GM12878 (cell line): ENCODE results near the gene SSR1. TPM values are rescaled to one million over a fixed set of nuclear protein-coding genes. Genes with fewer than 3 reads are reported as not detected.

ENCODE experiments used
- ATAC-seq: fragments of 200-7000 bp; cut with Tn5 transposase; 3 replicates; pipeline ENCODE4 v1.9.1; 2020; ENCODE audit warnings: mild to moderate bottlenecking, moderate library complexity
- Bru-seq: library from RNA; stranded (reverse); fragments of 400-500 nt; gene quantifications from one replicate; lab custom pipeline; 2021; lab: Mats Ljungman, UMichigan
- BruChase-seq, 2 experiments: library from RNA; stranded (reverse); fragments of 400-500 nt; gene quantifications; one replicate each; lab custom pipeline; 2021; lab: Mats Ljungman, UMichigan
- BruUV-seq: library from RNA; stranded (reverse); fragments of 400-500 nt; replicated peaks from 2 replicates; lab custom pipeline; 2021; lab: Mats Ljungman, UMichigan
- CTCF ChIA-PET: fragments of 300-600 bp; sonication (Branson Sonifier 250); formaldehyde crosslinking; extraction: SDS; loops from one replicate; lab custom pipeline; 2021; ENCODE audit warnings: inconsistent platforms; lab: Yijun Ruan, JAX
- POLR2A ChIA-PET: fragments of 350-600 bp; formaldehyde crosslinking; extraction: SDS; loops from one replicate; lab custom pipeline; 2021; ENCODE audit warnings: inconsistent platforms; lab: Charles Lee
- RAD21 ChIA-PET: fragments of 300-600 bp; sonication (Branson Sonifier 250); formaldehyde crosslinking; loops from one replicate; lab custom pipeline; 2023; ENCODE audit warnings: antibody characterized with exemption; ENCODE audit not compliant: unreplicated experiment; lab: Charles Lee
- SMC1A ChIA-PET: fragments of 300-600 bp; sonication (Branson Sonifier 250); formaldehyde crosslinking; loops from one replicate; lab custom pipeline; 2023; ENCODE audit not compliant: unreplicated experiment, uncharacterized antibody; lab: Charles Lee
- DNase-seq: peaks from one replicate; pipeline ENCODE4 v3.0.0-alpha.2; 2011; ENCODE audit warnings: low read depth, low spot score
- FAIRE-seq: peaks from 3 replicates; lab custom pipeline; 2011; peaks lifted over from hg19 to GRCh38; lab: Jason Lieb, UNC
- H2AFZ ChIP-seq: 2 replicates; pipeline ENCODE4 v1.6.0; 2011; ENCODE audit warnings: low read depth, low read length, control low read depth; ENCODE audit not compliant: control insufficient read depth
- H3K27ac ChIP-seq: 2 replicates; pipeline ENCODE4 v1.5.1; 2011; ENCODE audit warnings: control low read depth; ENCODE audit not compliant: control insufficient read depth, insufficient read depth
- H3K27me3 ChIP-seq, 2 experiments: replicated peaks in 1 of 2; 2 replicates each; pipeline versions ENCODE4 v1.6.0 to v1.6.1; 2011; ENCODE audit warnings: low read length in 1 of 2; ENCODE audit not compliant: control insufficient read depth in 2 of 2, insufficient read depth in 2 of 2
- H3K36me3 ChIP-seq, 2 experiments: 2 replicates each; pipeline ENCODE4 v1.5.1; 2011; ENCODE audit warnings: low read length in 1 of 2; ENCODE audit not compliant: control insufficient read depth in 2 of 2, insufficient read depth in 2 of 2
- H3K4me1 ChIP-seq: 2 replicates; pipeline ENCODE4 v1.6.1; 2011; ENCODE audit warnings: mild to moderate bottlenecking, low read length, moderate library complexity, mixed read lengths; ENCODE audit not compliant: control insufficient read depth, insufficient read depth
- H3K4me2 ChIP-seq: 2 replicates; pipeline ENCODE4 v1.6.0; 2011; ENCODE audit warnings: control low read depth; ENCODE audit not compliant: control insufficient read depth, insufficient read depth
- H3K4me3 ChIP-seq: fragments of 200-600 bp; sonication (generic); 2 replicates; pipeline ENCODE4 v1.5.1; 2016
- H3K79me2 ChIP-seq: 2 replicates; pipeline ENCODE4 v1.6.0; 2011; ENCODE audit warnings: low read length; ENCODE audit not compliant: control insufficient read depth, insufficient read depth
- H3K9ac ChIP-seq: 2 replicates; pipeline ENCODE4 v1.8.0; 2011; ENCODE audit warnings: low read length, control low read depth, mixed read lengths; ENCODE audit not compliant: control insufficient read depth, insufficient read depth
- H3K9me3 ChIP-seq: replicated peaks from 3 replicates; pipeline ENCODE4 v1.5.1; 2011; ENCODE audit warnings: mild to moderate bottlenecking, low read length; ENCODE audit not compliant: control insufficient read depth, insufficient read depth
- H4K20me1 ChIP-seq: 2 replicates; pipeline ENCODE4 v1.6.0; 2011; ENCODE audit not compliant: control insufficient read depth, insufficient read depth
- CHD2 ChIP-seq: IDR thresholded peaks from 2 replicates; pipeline ENCODE4 v1.6.1; 2011; ENCODE audit warnings: low read depth, low read length, improper control_type of control experiment, borderline replicate concordance
- ETV6 ChIP-seq, 2 experiments: fragments of 450-650 bp in 1 of 2; IDR thresholded peaks in 1 of 2; conservative IDR thresholded peaks in 1 of 2; 2 replicates each; pipeline ENCODE4 v1.6.1; 2014; ENCODE audit warnings: antibody characterized with exemption in 1 of 2, borderline replicate concordance in 1 of 2, low read depth in 1 of 2, mild to moderate bottlenecking in 1 of 2, moderate library complexity in 1 of 2
- GABPA ChIP-seq: IDR thresholded peaks from 2 replicates; pipeline ENCODE4 v1.6.1; 2014; ENCODE audit warnings: antibody characterized with exemption, low read depth, mild to moderate bottlenecking, inconsistent platforms
- KAT2A ChIP-seq: conservative IDR thresholded peaks from 2 replicates; pipeline ENCODE4 v1.6.1; 2011; ENCODE audit warnings: low read depth, low read length; ENCODE audit not compliant: control insufficient read depth
- KLF5 ChIP-seq: fragments of 450-650 bp; IDR thresholded peaks from 2 replicates; pipeline ENCODE4 v1.6.1; 2014; ENCODE audit warnings: mild to moderate bottlenecking; ENCODE audit not compliant: partially characterized antibody
- LARP7 ChIP-seq: fragments of 450-650 bp; IDR thresholded peaks from 2 replicates; pipeline ENCODE4 v1.6.1; 2017; ENCODE audit warnings: mild to moderate bottlenecking
- MEF2B ChIP-seq: fragments of 450-650 bp; IDR thresholded peaks from 2 replicates; pipeline ENCODE4 v1.6.1; 2018; ENCODE audit warnings: mild to moderate bottlenecking, moderate library complexity; ENCODE audit not compliant: partially characterized antibody, poor library complexity, severe bottlenecking
- NBN ChIP-seq: fragments of 450-650 bp; IDR thresholded peaks from 2 replicates; pipeline ENCODE4 v1.6.1; 2016
- PAX8 ChIP-seq: fragments of 450-650 bp; IDR thresholded peaks from 2 replicates; pipeline ENCODE4 v1.6.1; 2017; ENCODE audit warnings: mild to moderate bottlenecking, moderate library complexity
- POLR2A ChIP-seq: IDR thresholded peaks from 2 replicates; pipeline ENCODE4 v1.6.1; 2011; ENCODE audit warnings: low read depth, mild to moderate bottlenecking, low read length
- POLR2AphosphoS2 ChIP-seq: IDR thresholded peaks from 2 replicates; pipeline ENCODE4 v1.6.1; 2011; ENCODE audit warnings: low read depth, mild to moderate bottlenecking, low read length, improper control_type of control experiment, moderate library complexity
- POLR2AphosphoS5 ChIP-seq: IDR thresholded peaks from 2 replicates; pipeline ENCODE4 v1.6.1; 2011; ENCODE audit warnings: mild to moderate bottlenecking, low read length, inconsistent platforms
- SIX5 ChIP-seq: IDR thresholded peaks from 2 replicates; pipeline ENCODE4 v1.6.1; 2011; ENCODE audit warnings: mild to moderate bottlenecking, low read depth, low read length, moderate library complexity; ENCODE audit not compliant: severe bottlenecking
- SMAD1 ChIP-seq: fragments of 450-650 bp; IDR thresholded peaks from 2 replicates; pipeline ENCODE4 v1.6.1; 2018; ENCODE audit warnings: mild to moderate bottlenecking, low read depth; ENCODE audit not compliant: partially characterized antibody
- TCF7 ChIP-seq: IDR thresholded peaks from 2 replicates; pipeline ENCODE4 v1.6.1; 2014; ENCODE audit warnings: antibody characterized with exemption, borderline replicate concordance
- ZSCAN29 ChIP-seq: fragments of 450-650 bp; IDR thresholded peaks from 2 replicates; pipeline ENCODE4 v1.6.1; 2017; ENCODE audit warnings: mild to moderate bottlenecking, moderate library complexity
- ZZZ3 ChIP-seq: IDR thresholded peaks from 2 replicates; pipeline ENCODE4 v1.6.1; 2011; ENCODE audit warnings: low read depth; ENCODE audit not compliant: control insufficient read depth, insufficient read length
- WGBS: methylation state at CpG from one replicate; pipeline ENCODE4 v1.1.6; 2016; ENCODE audit warnings: low lambda C conversion rate; ENCODE audit not compliant: insufficient replicate concordance, insufficient coverage; ENCODE audit errors: missing lambda C conversion rate; 5-methylcytosine and 5-hydroxymethylcytosine counted together
- in situ Hi-C: fragments of 300-500 bp; cut with MboI; formaldehyde crosslinking; loops from 9 replicates; pipeline ENCODE4 v1.14.3; 2018; ENCODE audit warnings: mixed read lengths
- intact Hi-C: fragments of 100-400 bp; cut with micrococcal nuclease; formaldehyde crosslinking; loops from one replicate; pipeline ENCODE4 v1.14.2; 2022; ENCODE audit not compliant: unreplicated experiment
- long read RNA-seq, 2 experiments: library from polyadenylated mRNA; unstranded; transcript quantifications; one replicate each; pipeline ENCODE4 v2.0.0, GENCODE V29; 2019 to 2020
- polyA minus RNA-seq, 3 experiments: library from RNA; depleted of rRNA, polyadenylated mRNA; stranded (reverse); fragments of >200 nt; gene quantifications; 2 replicates each; pipeline ENCODE4 v1.2.3, GENCODE V29; 2011
- polyA plus RNA-seq, 11 experiments: library from polyadenylated mRNA; depleted of rRNA in 4 of 11; unstranded in 6 of 11; stranded (reverse) in 5 of 11; fragments of >200 nt; fragmentation: Nextera tagmentation in 4 of 11; fragmentation: Illumina TruSeq in 1 of 11; extraction: Ambion mirVana in 4 of 11; extraction: Trizol in 1 of 11; gene quantifications; 1 replicate in 1 of 11; 2 replicates in 10 of 11; pipeline versions ENCODE4 v1.2.1 to v1.2.3, GENCODE V29; 2011 to 2016; ENCODE audit warnings: inconsistent platforms in 2 of 11, missing spikeins in 2 of 11, low read depth in 1 of 11
- total RNA-seq, 4 experiments: library from RNA; depleted of rRNA in 3 of 4; stranded (reverse); fragments of >200 nt in 3 of 4; fragmentation: Illumina TruSeq in 1 of 4; extraction: Trizol in 1 of 4; gene quantifications; 2 replicates each; pipeline versions ENCODE4 v1.2.1 to v1.2.3, GENCODE V29; 2013 to 2021
- TF ChIP-seq, protein P1 (sequence below): IDR thresholded peaks from 2 replicates; pipeline ENCODE4 v1.6.1; 2012; ENCODE audit warnings: low read depth, low read length, improper control_type of control experiment

The SSR1 gene
- total RNA-seq (2013; cell fraction: nucleolus; rRNA removed), result 75.6 and 78.6 TPM in 2 replicates
- total RNA-seq (2014; rRNA removed) (42.0 and 48.6 TPM in 2 replicates), total RNA-seq (2014; rRNA removed; fragmentation: Illumina TruSeq; extraction: Trizol) (61.1 and 63.5 TPM in 2 replicates), total RNA-seq (2021) (131 and 132 TPM in 2 replicates), polyA plus RNA-seq (2011; rRNA removed) (165 and 224 TPM in 2 replicates), polyA plus RNA-seq (2014; fragmentation: Illumina TruSeq; extraction: Trizol) (120 and 125 TPM in 2 replicates), polyA plus RNA-seq (2014; fragmentation: Nextera tagmentation; extraction: Ambion mirVana) (100 to 1,000 TPM; 123 to 151 TPM), polyA plus RNA-seq (2014; rRNA removed) (69.6 and 93.3 TPM in 2 replicates), polyA plus RNA-seq (2016; fragmentation: Nextera tagmentation; extraction: Ambion mirVana) (100 to 1,000 TPM; 201 to 209 TPM), polyA minus RNA-seq (2011; rRNA and poly(A)+ RNA removed) (83.2 and 145 TPM in 2 replicates), Bru-seq, nascent RNA (percentile 91 among the genes with signal in this experiment), BruChase-seq, experiment 1, labeled RNA remaining after a 6-hour chase (percentile 97 among the genes with signal in this experiment), BruChase-seq, experiment 2, labeled RNA remaining after a 2-hour chase (percentile 95 among the genes with signal in this experiment)
- polyA plus RNA-seq (2011; ENCODE audit: low read depth), result 70.3 TPM
- 62.3 and 76.2 TPM in 2 replicates for polyA plus RNA-seq (2011; cell fraction: cytosol; rRNA removed)
- polyA plus RNA-seq (2011; cell fraction: nucleus; rRNA removed), result 58.9 and 74.6 TPM in 2 replicates
- polyA plus RNA-seq (2012), result 118 and 133 TPM in 2 replicates
- 44.9 and 52.2 TPM in 2 replicates for polyA minus RNA-seq (2011; cell fraction: cytosol; rRNA and poly(A)+ RNA removed)
- polyA minus RNA-seq (2011; cell fraction: nucleus; rRNA and poly(A)+ RNA removed), result 10.9 and 20.8 TPM in 2 replicates
- long read RNA-seq, experiment 1, full-length matches to known transcripts, result 94 of 119 reads
- long read RNA-seq, experiment 1, partial matches to known transcripts, result 1 of 119 reads
- long read RNA-seq, experiment 1, other reads (novel, unspliced or antisense), result 24 of 119 reads
- long read RNA-seq, experiment 2, full-length matches to known transcripts, result 426 of 487 reads
- long read RNA-seq, experiment 2, partial matches to known transcripts, result 11 of 487 reads
- long read RNA-seq, experiment 2, other reads (novel, unspliced or antisense), result 50 of 487 reads

DNA sequence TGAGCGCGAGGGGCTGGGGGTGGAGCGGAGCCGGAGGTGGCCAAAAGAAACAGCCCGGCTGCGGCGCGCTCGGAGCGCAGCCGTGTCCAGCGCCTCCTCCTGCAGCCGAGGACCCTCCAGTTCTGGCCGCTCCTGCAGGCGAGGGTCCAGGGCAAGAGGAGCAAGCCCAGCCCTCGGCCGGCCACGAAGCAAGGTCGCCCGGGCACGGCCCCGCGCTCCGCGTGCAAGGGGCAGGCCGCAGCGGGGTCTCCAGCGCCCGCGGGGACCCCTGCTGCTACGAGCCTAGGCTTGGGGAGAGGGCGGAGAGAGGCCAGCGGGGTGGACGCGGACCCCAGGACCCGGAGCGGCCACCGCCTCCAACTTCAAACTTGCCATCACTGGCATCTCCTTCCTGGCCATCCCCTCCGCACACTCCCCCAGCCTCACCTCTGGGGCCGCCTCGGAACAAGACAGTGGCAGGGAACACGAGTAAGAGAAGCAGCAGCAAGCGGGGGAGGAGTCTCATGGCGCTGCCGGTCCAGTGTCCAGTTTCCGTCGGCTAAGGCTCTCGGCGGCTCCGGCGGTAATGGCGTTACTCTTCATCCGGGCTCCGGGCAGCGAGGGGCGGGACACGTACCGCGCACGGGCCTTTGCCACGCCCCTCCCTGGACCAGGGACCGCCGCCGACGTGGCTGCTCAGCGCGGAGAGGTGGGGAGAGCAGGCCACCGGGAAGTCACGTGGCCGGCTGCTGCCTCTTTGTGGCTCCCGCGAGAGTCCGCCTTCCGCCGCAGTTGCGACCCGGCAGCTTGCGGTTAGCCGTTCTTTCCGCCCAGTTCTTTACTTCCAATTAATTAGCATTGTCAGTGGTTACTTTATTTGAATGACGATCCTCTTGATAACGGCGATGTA is at the start of gene SSR1:
TSS of gene SSR1 (minus strand) at position 584 of the 889 bp plus-strand sequence. CDS start at position 505, 79 bp downstream.
- in situ Hi-C loops, result no loop called here
- POLR2A ChIA-PET, result interaction anchor here (0.6 to 1.9 kb wide), 7 partner anchors 21 to 79 kb away, joined by 4 to 14 read pairs (median 5); partner anchors contain the start of genes CAGE1 and RIOK1
- SMC1A ChIA-PET, result interaction anchor here (1.4 to 3.4 kb wide), 5 partner anchors 9 to 77 kb away, joined by 4 to 16 read pairs (median 5); partner anchors contain the start of genes CAGE1 and RIOK1
- TF ChIP-seq ZZZ3 (no peak), CHD2 (peak; percentile 100), POLR2AphosphoS2 (peak; percentile 55; the same call in 1 of the 2 replicates), POLR2A (peak; percentile 96), KLF5 (no peak), GABPA (0 out of 2 replicates have a peak, but pooled peaks have one; percentile 53), ETV6 (conservative IDR thresholded peaks at IDR 0.05 in 1 of 2, IDR thresholded peaks at IDR 0.05 in 1 of 2; ENCODE audit: borderline replicate concordance in 1 of 2, low read depth in 1 of 2) (peak in 1 of 2 experiments; percentile 48; a peak in 1 of 4 replicates), NBN (no peak), ZSCAN29 (no peak), SMAD1 (no peak), PAX8 (no peak), SIX5 (no peak), POLR2AphosphoS5 (peak; percentile 89; the same call in 1 of the 2 replicates), KAT2A (no peak), TCF7 (no peak), LARP7 (peak; percentile 80; the same call in 1 of the 2 replicates), MEF2B (peak; percentile 39)
- TF ChIP-seq, protein P1, sequence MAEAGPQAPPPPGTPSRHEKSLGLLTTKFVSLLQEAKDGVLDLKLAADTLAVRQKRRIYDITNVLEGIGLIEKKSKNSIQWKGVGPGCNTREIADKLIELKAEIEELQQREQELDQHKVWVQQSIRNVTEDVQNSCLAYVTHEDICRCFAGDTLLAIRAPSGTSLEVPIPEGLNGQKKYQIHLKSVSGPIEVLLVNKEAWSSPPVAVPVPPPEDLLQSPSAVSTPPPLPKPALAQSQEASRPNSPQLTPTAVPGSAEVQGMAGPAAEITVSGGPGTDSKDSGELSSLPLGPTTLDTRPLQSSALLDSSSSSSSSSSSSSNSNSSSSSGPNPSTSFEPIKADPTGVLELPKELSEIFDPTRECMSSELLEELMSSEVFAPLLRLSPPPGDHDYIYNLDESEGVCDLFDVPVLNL, result no peak

More for the DNA sequence above, at the start of gene SSR1:
- CTCF ChIA-PET, result interaction anchor here (1.1 to 2.7 kb wide), 5 partner anchors 9 to 71 kb away, joined by 3 to 15 read pairs (median 6); no protein-coding TSS in a partner anchor
- peak within 1 kb of the TSS; percentile 92 for H2AFZ ChIP-seq
- no peaks in the 10 kb centered on the region for H3K27me3 ChIP-seq
- H3K9ac ChIP-seq, result peak within 1 kb of the TSS; percentile 90
- RAD21 ChIA-PET, result interaction anchor here (1.9 to 2.6 kb wide), 3 partner anchors 15 to 77 kb away, joined by 7 to 11 read pairs (median 8); partner anchors contain the start of genes CAGE1 and RIOK1
- ATAC-seq (peak; percentile 99), DNase-seq (peak; percentile 85), FAIRE-seq (peak; percentile 84)
- H3K36me3 ChIP-seq, result peaks cover 0 to 19% of the 10 kb centered on the region in 2 experiments; a peak in 1 of 4 replicates
- H3K4me2 ChIP-seq, result peak within 1 kb of the TSS; percentile 88
- no peaks in the 10 kb centered on the region for H4K20me1 ChIP-seq
- intact Hi-C loops, result loop anchor here (1.0 to 10.0 kb wide), 2 partner anchors 76 to 728 kb away; partner anchors contain the start of genes CAGE1, LY86 and RIOK1
- no TSS peak for BruUV-seq
- H3K4me1 ChIP-seq, result peaks cover 6% of the 10 kb centered on the region
- H3K4me3 ChIP-seq, result peak within 1 kb of the TSS; percentile 95
- H3K27ac ChIP-seq, result peak within 1 kb of the TSS; percentile 82
- under 1% methylated on average over 81 of the region's 83 CpGs for WGBS
- H3K9me3 ChIP-seq, result peaks cover 6% of the 10 kb centered on the region; the same call in 2 of the 3 replicates
- peaks cover 52% of the 10 kb centered on the region for H3K79me2 ChIP-seq
